Prostate gland (tissue), 2 donors: ENCODE results near the gene RTN3. TPM values are rescaled to one million over a fixed set of nuclear protein-coding genes. Genes with fewer than 3 reads are reported as not detected.

Experiments used
- DNase-seq: peaks from one replicate; pipeline ENCODE4 v3.0.0-alpha.2; 2019; ENCODE audit warnings: low spot score
- H3K27ac ChIP-seq, 2 donors: fragments of 200-600 bp; sonication (generic); 2 replicates each; pipeline ENCODE4 v1.5.1; 2017 to 2019
- H3K27me3 ChIP-seq: fragments of 200-600 bp; sonication (generic); replicated peaks from 2 replicates; pipeline ENCODE4 v1.5.1; 2019; ENCODE audit not compliant: insufficient read depth
- H3K36me3 ChIP-seq, 2 donors: fragments of 200-600 bp; sonication (generic); 1 replicate in 1 of 2; 2 replicates in 1 of 2; pipeline versions ENCODE4 v1.5.1 to v1.8.1; 2017 to 2019
- H3K4me1 ChIP-seq: fragments of 200-600 bp; sonication (generic); replicated peaks from 2 replicates; pipeline ENCODE4 v1.5.1; 2019
- H3K4me3 ChIP-seq, 2 donors: fragments of 200-600 bp; sonication (generic); 2 replicates each; pipeline ENCODE4 v1.5.1; 2017 to 2019
- H3K9me3 ChIP-seq: fragments of 200-600 bp; sonication (generic); 2 replicates; pipeline ENCODE4 v1.5.1; 2017
- POLR2A ChIP-seq: fragments of 450-650 bp; IDR thresholded peaks from one replicate; pipeline ENCODE4 v1.6.1; 2016; ENCODE audit warnings: antibody characterized with exemption, mild to moderate bottlenecking
- POLR2AphosphoS5 ChIP-seq: sonication (generic); formaldehyde crosslinking; IDR thresholded peaks from one replicate; pipeline ENCODE4 v1.6.1; 2017; ENCODE audit warnings: antibody characterized with exemption
- WGBS: methylation state at CpG from one replicate; pipeline ENCODE4 v1.1.5; 2018; 5-methylcytosine and 5-hydroxymethylcytosine counted together
- intact Hi-C: fragments of 100-400 bp; cut with DNase I; formaldehyde crosslinking; loops from one replicate; pipeline ENCODE4 v1.14.2; 2022
- total RNA-seq, 2 donors: library from RNA; depleted of rRNA; stranded (reverse); fragments of >200 nt; gene quantifications; one replicate each; pipeline ENCODE4 v1.1.0, GENCODE V29; 2016
- TF ChIP-seq, protein P1 (sequence below), 4 experiments: fragments of 200-600 bp in 2 of 4; fragments of 450-650 bp in 2 of 4; sonication (generic) in 2 of 4; IDR thresholded peaks; 1 replicate in 3 of 4; 2 replicates in 1 of 4; pipeline ENCODE4 v1.5.1; 2016 to 2019; ENCODE audit warnings: antibody characterized with exemption in 4 of 4, mild to moderate bottlenecking in 2 of 4, moderate library complexity in 2 of 4

RTN3 gene
- total RNA-seq, 2 donors from 2014 or later, result 74.1 to 88.8 TPM

DNA sequence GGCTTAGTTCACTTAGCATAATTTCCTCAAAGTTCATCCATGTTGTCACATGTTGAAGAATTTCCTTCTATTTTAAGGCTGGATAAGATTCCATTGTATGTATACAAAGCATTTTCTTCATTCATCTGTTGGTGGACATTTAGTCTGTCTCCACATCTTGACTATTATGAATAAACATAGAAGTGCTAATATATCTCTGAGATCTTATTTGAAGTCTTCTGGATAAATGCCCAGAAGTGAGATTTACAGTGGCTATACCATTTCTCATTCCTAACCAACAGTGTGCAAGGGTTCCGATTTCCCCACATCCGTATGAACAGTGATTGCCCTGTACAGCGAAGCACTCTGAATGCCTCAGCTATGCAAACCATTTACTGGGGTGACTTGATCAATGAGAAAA is 93.9 kb downstream of the RTN3 start:
- WGBS, result 53% methylated on average over 3 of the region's 3 CpGs
- no peak for TF ChIP-seq POLR2AphosphoS5
- TF ChIP-seq, protein P1, sequence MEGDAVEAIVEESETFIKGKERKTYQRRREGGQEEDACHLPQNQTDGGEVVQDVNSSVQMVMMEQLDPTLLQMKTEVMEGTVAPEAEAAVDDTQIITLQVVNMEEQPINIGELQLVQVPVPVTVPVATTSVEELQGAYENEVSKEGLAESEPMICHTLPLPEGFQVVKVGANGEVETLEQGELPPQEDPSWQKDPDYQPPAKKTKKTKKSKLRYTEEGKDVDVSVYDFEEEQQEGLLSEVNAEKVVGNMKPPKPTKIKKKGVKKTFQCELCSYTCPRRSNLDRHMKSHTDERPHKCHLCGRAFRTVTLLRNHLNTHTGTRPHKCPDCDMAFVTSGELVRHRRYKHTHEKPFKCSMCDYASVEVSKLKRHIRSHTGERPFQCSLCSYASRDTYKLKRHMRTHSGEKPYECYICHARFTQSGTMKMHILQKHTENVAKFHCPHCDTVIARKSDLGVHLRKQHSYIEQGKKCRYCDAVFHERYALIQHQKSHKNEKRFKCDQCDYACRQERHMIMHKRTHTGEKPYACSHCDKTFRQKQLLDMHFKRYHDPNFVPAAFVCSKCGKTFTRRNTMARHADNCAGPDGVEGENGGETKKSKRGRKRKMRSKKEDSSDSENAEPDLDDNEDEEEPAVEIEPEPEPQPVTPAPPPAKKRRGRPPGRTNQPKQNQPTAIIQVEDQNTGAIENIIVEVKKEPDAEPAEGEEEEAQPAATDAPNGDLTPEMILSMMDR (IDR thresholded peaks at IDR 0.05), result no peak
- TF ChIP-seq POLR2A, result no peak
- no peak for DNase-seq

DNA sequence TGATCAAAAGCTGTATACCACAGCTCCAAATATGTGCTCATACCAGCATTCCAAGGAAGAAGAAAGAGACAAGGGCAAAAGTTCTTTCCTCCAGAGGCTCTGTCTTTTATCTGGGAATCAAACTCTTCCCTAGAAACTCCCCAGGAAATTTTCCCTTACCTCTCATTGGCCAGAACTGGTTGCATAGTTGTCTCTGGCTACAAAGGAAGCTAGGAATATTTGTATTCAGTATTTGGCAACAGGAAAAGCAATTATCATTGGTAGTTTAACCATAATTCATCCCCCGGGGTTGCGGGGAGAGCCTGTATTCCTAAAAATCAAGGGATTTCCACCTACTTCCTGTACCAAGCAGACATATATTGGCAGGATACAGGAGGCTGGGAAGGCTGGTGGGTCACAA is 97.7 kb downstream of the RTN3 start:
- no peak for DNase-seq
- Histone ChIP-seq H3K27me3 (no peaks in the 10 kb centered on the region), H3K4me1 (no peaks in the 10 kb centered on the region), H3K36me3 (no peaks in the 10 kb centered on the region), H3K27ac (no peak overlapping the region), H3K4me3 (no peak overlapping the region), H3K9me3 (no peaks in the 10 kb centered on the region)
- TF ChIP-seq POLR2A (no peak), POLR2AphosphoS5 (no peak)
- TF ChIP-seq, protein P1 (IDR thresholded peaks at IDR 0.05), result no peak
- 18% methylated on average over 2 of the region's 2 CpGs for WGBS
- intact Hi-C loops, result no loop called here

More for the DNA sequence above, 93.9 kb downstream of the RTN3 start:
- intact Hi-C loops, result no loop called here
- no peak overlapping the region for H3K4me3 ChIP-seq
- H3K36me3 ChIP-seq, result no peaks in the 10 kb centered on the region
- H3K27me3 ChIP-seq, result no peaks in the 10 kb centered on the region
- no peaks in the 10 kb centered on the region for H3K4me1 ChIP-seq
- H3K27ac ChIP-seq, result no peak overlapping the region
- H3K9me3 ChIP-seq, result no peaks in the 10 kb centered on the region

DNA sequence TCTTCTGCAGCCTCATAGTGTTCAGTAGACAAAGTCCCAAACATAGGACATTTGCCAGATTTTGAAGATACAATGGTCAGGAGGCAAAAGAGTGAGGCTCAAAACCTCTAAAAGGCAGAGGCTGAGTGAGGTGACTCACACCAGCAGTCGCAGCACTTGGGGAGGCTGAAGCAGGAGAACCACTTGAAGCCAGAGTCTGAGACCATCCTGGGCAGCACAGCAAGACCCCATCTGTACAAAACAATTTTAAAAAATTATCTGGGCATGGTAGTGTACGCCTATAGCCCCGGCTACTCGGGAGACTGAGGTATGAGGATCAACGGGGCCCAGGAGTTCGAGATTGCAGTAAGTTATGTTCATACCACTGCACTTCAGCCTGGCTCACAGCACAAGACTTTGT is 101.4 kb downstream of the RTN3 start:
- TF ChIP-seq POLR2A (no peak), POLR2AphosphoS5 (no peak)
- TF ChIP-seq, protein P1 (IDR thresholded peaks at IDR 0.05), result no peak

DNA sequence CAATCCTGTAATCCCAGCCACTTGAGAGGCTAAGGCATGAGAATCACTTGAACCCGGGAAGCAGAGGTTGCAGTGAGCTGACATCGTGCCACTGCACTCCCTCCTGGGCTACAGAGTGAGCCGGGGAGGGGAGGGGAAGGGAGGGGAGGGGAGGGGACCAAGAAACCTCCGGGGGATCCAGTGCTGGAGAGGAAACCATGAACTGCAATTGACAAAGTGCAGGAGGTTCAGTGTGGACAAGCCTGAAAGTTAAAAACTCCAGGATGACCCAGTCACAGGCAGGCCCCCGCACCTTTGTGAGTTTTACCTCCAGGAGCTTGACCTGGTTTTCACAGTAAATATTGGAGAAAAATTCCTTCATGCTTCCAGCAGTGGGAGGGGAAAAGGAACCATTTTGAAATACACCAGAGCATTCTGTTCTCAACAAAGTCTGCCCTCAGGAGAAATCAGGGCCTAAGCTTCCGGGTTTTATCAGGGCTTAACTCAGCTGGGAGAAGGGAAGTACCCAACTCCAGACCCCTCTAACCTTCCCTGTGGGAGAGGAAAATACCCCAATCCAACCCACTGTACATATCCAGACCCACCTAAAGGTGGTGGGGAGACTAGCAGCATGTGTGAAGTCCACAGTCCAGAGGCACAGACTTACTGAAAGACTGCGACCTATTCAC is 102.8 kb downstream of the RTN3 start:
- Histone ChIP-seq H3K36me3 (no peaks in the 10 kb centered on the region), H3K9me3 (no peaks in the 10 kb centered on the region), H3K4me3 (no peak overlapping the region), H3K4me1 (no peaks in the 10 kb centered on the region), H3K27me3 (no peaks in the 10 kb centered on the region), H3K27ac (no peak overlapping the region)
- intact Hi-C loops, result no loop called here
- DNase-seq, result no peak
- TF ChIP-seq POLR2AphosphoS5 (no peak), POLR2A (no peak)
- TF ChIP-seq, protein P1 (IDR thresholded peaks at IDR 0.05), result no peak
- WGBS, result 34% methylated on average over 7 of the region's 7 CpGs

More for the DNA sequence above, 101.4 kb downstream of the RTN3 start:
- Histone ChIP-seq H3K27ac (no peak overlapping the region), H3K27me3 (no peaks in the 10 kb centered on the region), H3K4me3 (no peak overlapping the region), H3K9me3 (no peaks in the 10 kb centered on the region), H3K36me3 (no peaks in the 10 kb centered on the region), H3K4me1 (no peaks in the 10 kb centered on the region)
- no peak for DNase-seq
- intact Hi-C loops, result no loop called here
- 89% methylated on average over 6 of the region's 6 CpGs for WGBS

DNA sequence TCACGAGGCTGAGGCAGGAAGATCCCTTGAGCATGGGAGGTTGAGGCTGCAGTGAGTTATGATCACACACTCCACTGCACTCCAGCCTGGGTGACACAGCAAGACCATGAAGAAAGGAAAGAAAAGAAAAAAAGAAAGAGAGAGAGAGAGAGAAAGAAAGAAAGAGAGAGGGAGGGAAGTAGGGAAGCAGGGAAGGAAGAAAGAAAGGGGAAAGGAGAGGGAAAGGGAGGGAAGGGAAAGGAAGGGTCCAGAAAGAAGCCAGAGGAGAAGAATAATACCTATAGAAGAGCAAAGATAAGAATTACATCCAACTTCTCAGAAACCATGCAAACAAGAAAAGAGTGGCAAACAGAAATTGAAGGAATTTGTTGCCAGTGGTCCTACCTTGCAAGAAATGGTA is 104.5 kb downstream of the RTN3 start:
- no peak for DNase-seq
- H3K4me3 ChIP-seq, result no peak overlapping the region
- no peaks in the 10 kb centered on the region for H3K27me3 ChIP-seq
- no peaks in the 10 kb centered on the region for H3K9me3 ChIP-seq
- H3K27ac ChIP-seq, result no peak overlapping the region
- no peaks in the 10 kb centered on the region for H3K4me1 ChIP-seq
- no peaks in the 10 kb centered on the region for H3K36me3 ChIP-seq
- intact Hi-C loops, result no loop called here
- WGBS, result 83% methylated on average over 1 of the region's 1 CpG
- TF ChIP-seq, protein P1 (IDR thresholded peaks at IDR 0.05), result no peak
- TF ChIP-seq POLR2A (no peak), POLR2AphosphoS5 (no peak)
